Uterus (tissue), 4 donors: ENCODE measurements around the gene SIDT1. TPM values are rescaled to one million over a fixed set of nuclear protein-coding genes. Genes with fewer than 3 reads are reported as not detected.

ENCODE experiments used
- DNase-seq, 2 donors: peaks; one replicate each; pipeline ENCODE4 v3.0.0-alpha.2; 2019 to 2020
- H3K27ac ChIP-seq, 2 donors: fragments of 200-600 bp; sonication (generic); 1 replicate in 1 of 2; 2 replicates in 1 of 2; pipeline ENCODE4 v1.5.1; 2016 to 2018
- H3K27me3 ChIP-seq, 2 donors: fragments of 200-600 bp; sonication (generic); one replicate each; pipeline ENCODE4 v1.5.1; 2018 to 2019; ENCODE audit warnings: control low read depth in 1 of 2
- H3K36me3 ChIP-seq, 2 donors: fragments of 200-600 bp; sonication (generic); one replicate each; pipeline ENCODE4 v1.5.1; 2019; ENCODE audit warnings: control low read depth in 1 of 2
- H3K4me1 ChIP-seq, 2 donors: fragments of 200-600 bp; sonication (generic); one replicate each; pipeline ENCODE4 v1.5.1; 2018 to 2019; ENCODE audit warnings: control low read depth in 1 of 2
- H3K4me3 ChIP-seq, 2 donors: fragments of 200-600 bp; sonication (generic); 1 replicate in 1 of 2; 2 replicates in 1 of 2; pipeline ENCODE4 v1.5.1; 2018 to 2019; ENCODE audit warnings: mild to moderate bottlenecking in 1 of 2
- H3K9me3 ChIP-seq, 2 donors: fragments of 200-600 bp; sonication (generic); one replicate each; pipeline ENCODE4 v1.5.1; 2019; ENCODE audit warnings: control low read depth in 1 of 2
- CTCF ChIP-seq, 4 experiments: fragments of 200-600 bp in 2 of 4; fragments of 450-650 bp in 2 of 4; sonication (generic) in 2 of 4; IDR thresholded peaks; one replicate each; pipeline ENCODE4 v1.5.1; 2016 to 2019; ENCODE audit warnings: antibody characterized with exemption in 4 of 4, mild to moderate bottlenecking in 2 of 4, moderate library complexity in 1 of 4
- POLR2A ChIP-seq, 2 donors: fragments of 450-650 bp; IDR thresholded peaks; one replicate each; pipeline ENCODE4 v1.6.1; 2016; ENCODE audit warnings: antibody characterized with exemption in 2 of 2, mild to moderate bottlenecking in 1 of 2, moderate library complexity in 1 of 2
- intact Hi-C: fragments of 100-400 bp; cut with DNase I; formaldehyde crosslinking; loops from one replicate; pipeline ENCODE4 v1.15.1; 2023; ENCODE audit warnings: low total_unique reads
- total RNA-seq, 4 donors: library from RNA; depleted of rRNA in 3 of 4; stranded (reverse); fragments of >200 nt in 3 of 4; gene quantifications; one replicate each; pipeline versions ENCODE4 v1.1.0 to v1.2.4, GENCODE V29; 2014 to 2023
- donor health status: DM: yes; HTN: yes; CAD: no.

Gene SIDT1
- total RNA-seq, 4 donors from 2014 or later, result 1.8 to 3.7 TPM; not detected in 2

- Histone ChIP-seq H3K4me1 (no peaks in the 10 kb centered on the region), H3K36me3 (no peaks in the 10 kb centered on the region), H3K27me3 (no peaks in the 10 kb centered on the region), H3K9me3 (no peaks in the 10 kb centered on the region), H3K27ac (no peak overlapping the region), H3K4me3 (no peak overlapping the region)
- no peak for TF ChIP-seq CTCF (IDR thresholded peaks at IDR 0.05)
- TF ChIP-seq POLR2A (IDR thresholded peaks at IDR 0.05), result no peak
- intact Hi-C loops, result no loop called here
- DNase-seq, result no peak
Measured at GRCh38 chr3:113659996-113660395, 127.6 kb downstream of the SIDT1 start.

DNA sequence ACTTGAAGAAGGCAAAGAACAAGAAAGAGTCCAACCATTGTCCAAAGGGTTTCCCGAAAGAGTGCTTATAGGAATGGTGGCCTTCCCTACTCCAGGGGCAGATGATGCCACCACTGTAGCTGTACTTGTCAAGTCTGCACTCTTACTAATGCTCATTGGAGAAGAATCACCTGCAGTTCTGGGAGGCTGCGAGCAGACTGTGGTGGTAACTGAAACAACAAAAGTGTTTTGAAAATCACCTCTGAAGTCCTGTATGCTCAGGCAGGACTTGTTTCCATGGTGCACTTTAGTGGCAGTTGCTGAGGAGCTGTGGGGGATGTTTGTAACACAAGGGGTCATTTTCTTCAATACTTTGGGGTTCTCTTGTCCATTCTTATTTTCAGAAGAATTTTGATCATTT, 128.1 kb downstream of the SIDT1 start:
- intact Hi-C loops, result no loop called here

DNA sequence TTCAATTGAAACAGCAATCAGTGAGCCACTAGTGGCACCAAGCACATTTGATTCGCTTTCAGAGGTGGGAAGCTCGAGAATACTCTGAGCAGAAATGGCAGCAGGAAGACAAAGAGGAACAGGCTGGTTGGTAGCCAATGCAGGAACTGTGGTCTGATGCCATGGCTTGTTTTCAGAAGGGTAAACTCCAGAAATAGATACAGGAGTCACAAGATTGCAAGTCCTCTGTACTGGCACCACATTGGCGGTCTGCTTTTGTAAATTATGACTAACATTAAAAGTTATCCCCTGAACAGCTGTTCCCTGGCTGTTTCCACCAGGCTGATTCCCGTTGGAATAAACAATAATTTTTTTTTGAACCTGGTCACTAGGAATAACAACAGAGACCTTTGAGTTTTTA, 128.5 kb downstream of the SIDT1 start:
- Histone ChIP-seq H3K27me3 (no peaks in the 10 kb centered on the region), H3K4me3 (no peak overlapping the region), H3K4me1 (no peaks in the 10 kb centered on the region), H3K36me3 (no peaks in the 10 kb centered on the region), H3K27ac (no peak overlapping the region), H3K9me3 (no peaks in the 10 kb centered on the region)
- intact Hi-C loops, result no loop called here
- TF ChIP-seq CTCF (IDR thresholded peaks at IDR 0.05) (no peak), POLR2A (IDR thresholded peaks at IDR 0.05) (no peak)
- no peak for DNase-seq

More for the DNA sequence above, 128.1 kb downstream of the SIDT1 start:
- DNase-seq, result no peak
- H3K4me1 ChIP-seq, result no peaks in the 10 kb centered on the region
- no peaks in the 10 kb centered on the region for H3K9me3 ChIP-seq
- no peaks in the 10 kb centered on the region for H3K27me3 ChIP-seq
- H3K27ac ChIP-seq, result no peak overlapping the region
- H3K36me3 ChIP-seq, result no peaks in the 10 kb centered on the region
- TF ChIP-seq POLR2A (IDR thresholded peaks at IDR 0.05) (no peak), CTCF (IDR thresholded peaks at IDR 0.05) (no peak)
- no peak overlapping the region for H3K4me3 ChIP-seq

DNA sequence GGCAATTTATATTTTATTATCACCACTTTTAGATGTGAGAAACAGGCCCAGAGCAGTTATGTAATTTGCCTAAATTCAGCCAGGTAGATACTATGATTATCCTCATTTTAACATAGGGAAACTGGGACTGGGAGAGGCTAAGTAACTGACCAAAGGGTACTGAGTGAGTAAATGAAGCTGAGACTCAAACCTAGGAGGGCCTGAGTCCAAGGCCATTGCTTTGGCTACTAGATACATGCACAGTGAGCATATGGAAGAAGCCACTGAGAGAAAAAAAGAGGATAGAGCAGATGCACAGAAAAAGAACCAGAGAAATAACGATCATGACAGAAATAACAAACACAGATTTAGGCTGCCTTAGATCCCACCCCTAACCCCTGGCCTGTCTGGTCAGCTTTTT, 130.5 kb downstream of the SIDT1 start:
- no peak overlapping the region for H3K4me3 ChIP-seq
- TF ChIP-seq CTCF (IDR thresholded peaks at IDR 0.05), result no peak
- TF ChIP-seq POLR2A (IDR thresholded peaks at IDR 0.05), result no peak
- DNase-seq, result no peak
- intact Hi-C loops, result no loop called here
- no peaks in the 10 kb centered on the region for H3K36me3 ChIP-seq
- no peaks in the 10 kb centered on the region for H3K9me3 ChIP-seq
- no peak overlapping the region for H3K27ac ChIP-seq
- no peaks in the 10 kb centered on the region for H3K4me1 ChIP-seq
- no peaks in the 10 kb centered on the region for H3K27me3 ChIP-seq

- Histone ChIP-seq H3K36me3 (no peaks in the 10 kb centered on the region), H3K9me3 (no peaks in the 10 kb centered on the region), H3K4me1 (no peaks in the 10 kb centered on the region), H3K27ac (no peak overlapping the region), H3K27me3 (no peaks in the 10 kb centered on the region), H3K4me3 (no peak overlapping the region)
- TF ChIP-seq POLR2A (IDR thresholded peaks at IDR 0.05) (no peak), CTCF (IDR thresholded peaks at IDR 0.05) (no peak)
- DNase-seq, result no peak
- intact Hi-C loops, result no loop called here
Measured at GRCh38 chr3:113663324-113663750, 131.0 kb downstream of the SIDT1 start.
